Measurements from ENCODE around the gene TMSB10. TPM values are rescaled to one million over a fixed set of nuclear protein-coding genes. Genes with fewer than 3 reads are reported as not detected.

TMSB10 gene
- total RNA-seq, 1 donor from 2014 or later, result 2,534 TPM

GRCh38 chr2:84904151-84904550 is 1.3 kb upstream of the TMSB10 start:
- Mint-ChIP-seq H3K27ac (ENCODE audit: unreplicated experiment) (peak overlapping the region; percentile 92), H3K4me3 (ENCODE audit: unreplicated experiment) (peak overlapping the region; percentile 80), H3K4me1 (ENCODE audit: unreplicated experiment) (peaks cover 30% of the 10 kb centered on the region), H3K27me3 (ENCODE audit: unreplicated experiment) (no peaks in the 10 kb centered on the region), H3K36me3 (ENCODE audit: unreplicated experiment) (peaks cover 25% of the 10 kb centered on the region), H3K9me3 (ENCODE audit: unreplicated experiment) (peaks cover 3% of the 10 kb centered on the region)
- peak; percentile 19 for DNase-seq (ENCODE audit: extremely low spot score, unreplicated experiment)
- no peak for TF ChIP-seq CTCF (IDR thresholded peaks at IDR 0.05)

GRCh38 chr2:84904717-84905174 is 710 bp upstream of the TMSB10 start:
- DNase-seq (ENCODE audit: extremely low spot score, unreplicated experiment), result peak; percentile 85
- no peak for TF ChIP-seq CTCF (IDR thresholded peaks at IDR 0.05)
- peak overlapping the region; percentile 80 for H3K4me3 Mint-ChIP-seq (ENCODE audit: unreplicated experiment)
- H3K9me3 Mint-ChIP-seq (ENCODE audit: unreplicated experiment), result peaks cover 3% of the 10 kb centered on the region
- no peaks in the 10 kb centered on the region for H3K27me3 Mint-ChIP-seq (ENCODE audit: unreplicated experiment)
- peak overlapping the region; percentile 92 for H3K27ac Mint-ChIP-seq (ENCODE audit: unreplicated experiment)
- H3K4me1 Mint-ChIP-seq (ENCODE audit: unreplicated experiment), result peaks cover 30% of the 10 kb centered on the region
- peaks cover 25% of the 10 kb centered on the region for H3K36me3 Mint-ChIP-seq (ENCODE audit: unreplicated experiment)

- Mint-ChIP-seq H3K4me3 (ENCODE audit: unreplicated experiment) (peak overlapping the region; percentile 86), H3K4me1 (ENCODE audit: unreplicated experiment) (peaks cover 30% of the 10 kb centered on the region), H3K9me3 (ENCODE audit: unreplicated experiment) (peaks cover 3% of the 10 kb centered on the region), H3K36me3 (ENCODE audit: unreplicated experiment) (peaks cover 25% of the 10 kb centered on the region), H3K27ac (ENCODE audit: unreplicated experiment) (peak overlapping the region; percentile 88), H3K27me3 (ENCODE audit: unreplicated experiment) (no peaks in the 10 kb centered on the region)
- DNase-seq (ENCODE audit: extremely low spot score, unreplicated experiment), result peak; percentile 84
- TF ChIP-seq CTCF (IDR thresholded peaks at IDR 0.05), result no peak
Observed at GRCh38 chr2:84906108-84906899, 848 bp downstream of the TMSB10 start.

- Mint-ChIP-seq H3K9me3 (ENCODE audit: unreplicated experiment) (peaks cover 3% of the 10 kb centered on the region), H3K4me3 (ENCODE audit: unreplicated experiment) (peak overlapping the region; percentile 86), H3K27me3 (ENCODE audit: unreplicated experiment) (no peaks in the 10 kb centered on the region), H3K27ac (ENCODE audit: unreplicated experiment) (peak overlapping the region; percentile 88), H3K36me3 (ENCODE audit: unreplicated experiment) (peaks cover 25% of the 10 kb centered on the region), H3K4me1 (ENCODE audit: unreplicated experiment) (peaks cover 28% of the 10 kb centered on the region)
- no peak for DNase-seq (ENCODE audit: extremely low spot score, unreplicated experiment)
- TF ChIP-seq CTCF (IDR thresholded peaks at IDR 0.05), result no peak
Observed at GRCh38 chr2:84906900-84907714, 1.7 kb downstream of the TMSB10 start.

Measured in osteocyte (in vitro differentiated cells).